ENCODE data around the gene NHSL2.

GRCh38 chrX:71912156-71912555 is 1.5 kb downstream of the NHSL2 start:
- TF ChIP-seq GATA2 (IDR thresholded peaks at IDR 0.05; ENCODE audit: low read depth, low read length) (no peak), GATA3 (IDR thresholded peaks at IDR 0.05; ENCODE audit: low read depth, low read length) (no peak)
